HCT116 (cell line): ENCODE measurements around the gene LHFPL6. TPM values are rescaled to one million over a fixed set of nuclear protein-coding genes. Genes with fewer than 3 reads are reported as not detected.

Source experiments
- ATAC-seq: fragments of 200-7000 bp; cut with Tn5 transposase; 2 replicates; pipeline ENCODE4 v1.9.1; 2020; ENCODE audit warnings: mild to moderate bottlenecking, moderate library complexity
- BruUV-seq: library from RNA; stranded (reverse); fragments of 400-500 nt; replicated peaks from 2 replicates; lab custom pipeline; 2021; lab: Mats Ljungman, UMichigan
- CTCF ChIA-PET: fragments of 300-600 bp; sonication (Branson Sonifier 250); formaldehyde crosslinking; loops from one replicate; lab custom pipeline; 2021; ENCODE audit warnings: antibody characterized with exemption; lab: Charles Lee
- POLR2A ChIA-PET: fragments of 300-600, 350-600 bp; sonication (Branson Sonifier 250); formaldehyde crosslinking; loops from one replicate; lab custom pipeline; 2021; ENCODE audit warnings: antibody characterized with exemption; lab: Charles Lee
- RAD21 ChIA-PET, 2 experiments: fragments of 300-600 bp; sonication (Branson Sonifier 250); formaldehyde crosslinking; loops; one replicate each; lab custom pipeline; 2023; ENCODE audit warnings: low total read pairs in 2 of 2; ENCODE audit not compliant: uncharacterized antibody in 2 of 2, unreplicated experiment in 2 of 2, low non-redundant PET in 1 of 2; lab: Charles Lee
- DNase-seq: peaks from one replicate; pipeline ENCODE4 v3.0.0-alpha.2; 2010; ENCODE audit warnings: low read depth, low spot score
- H2AFZ ChIP-seq: fragments of 200-600 bp; shearing (Covaris generic), sonication (generic); 2 replicates; pipeline ENCODE4 v1.6.1; 2017; ENCODE audit warnings: low read depth, mixed run types, mixed read lengths, antibody characterized with exemption, low read length; ENCODE audit not compliant: poor library complexity, severe bottlenecking
- H3K27ac ChIP-seq: 2 replicates; pipeline ENCODE4 v1.5.1; 2012; ENCODE audit warnings: low read depth, low read length
- H3K27me3 ChIP-seq: fragments of 200-600 bp; sonication (generic); 2 replicates; pipeline ENCODE4 v1.6.1; 2016; ENCODE audit warnings: mixed run types, low read length, mixed read lengths; ENCODE audit not compliant: insufficient read depth
- H3K36me3 ChIP-seq, 2 experiments: fragments of 200-500 bp in 1 of 2; fragments of 200-600 bp in 1 of 2; sonication (Bioruptor generic) in 1 of 2; sonication (generic) in 1 of 2; 2 replicates each; pipeline versions ENCODE4 v1.5.1 to v1.6.1; 2014 to 2016; ENCODE audit warnings: low read length in 2 of 2, inconsistent platforms in 1 of 2, mixed read lengths in 1 of 2, mixed run types in 1 of 2; ENCODE audit not compliant: insufficient read depth in 2 of 2, control insufficient read depth in 1 of 2
- H3K4me1 ChIP-seq, 2 experiments: fragments of 200-600 bp in 1 of 2; sonication (generic) in 1 of 2; 2 replicates each; pipeline versions ENCODE4 v1.5.1 to v1.6.1; 2012 to 2017; ENCODE audit warnings: low read length in 2 of 2, inconsistent platforms in 1 of 2, mild to moderate bottlenecking in 1 of 2, mixed read lengths in 1 of 2, mixed run types in 1 of 2, moderate library complexity in 1 of 2; ENCODE audit not compliant: insufficient read depth in 2 of 2, control insufficient read depth in 1 of 2
- H3K4me2 ChIP-seq: fragments of 200-600 bp; sonication (generic); 2 replicates; pipeline ENCODE4 v1.6.1; 2017; ENCODE audit warnings: mixed run types, low read length, mixed read lengths
- H3K4me3 ChIP-seq, 2 experiments: fragments of 200-600 bp in 1 of 2; sonication (generic) in 1 of 2; replicated peaks in 1 of 2; 2 replicates each; pipeline ENCODE4 v1.5.1; 2011 to 2016; ENCODE audit warnings: low read length in 2 of 2, control low read depth in 1 of 2, low read depth in 1 of 2, mild to moderate bottlenecking in 1 of 2, mixed read lengths in 1 of 2, mixed run types in 1 of 2
- H3K79me2 ChIP-seq: fragments of 200-600 bp; sonication (generic); 2 replicates; pipeline ENCODE4 v1.6.1; 2017; ENCODE audit warnings: mild to moderate bottlenecking, mixed run types, low read length, moderate library complexity, mixed read lengths; ENCODE audit not compliant: insufficient read depth
- H3K9ac ChIP-seq: fragments of 200-600 bp; sonication (generic); 2 replicates; pipeline ENCODE4 v1.6.1; 2016; ENCODE audit warnings: low read length, mixed read lengths
- H3K9me2 ChIP-seq: fragments of 200-600 bp; sonication (generic), shearing (Covaris generic); 2 replicates; pipeline ENCODE4 v1.6.1; 2017; ENCODE audit warnings: mixed run types, mild to moderate bottlenecking, moderate library complexity; ENCODE audit not compliant: insufficient read depth
- H3K9me3 ChIP-seq, 2 experiments: fragments of 200-500 bp in 1 of 2; fragments of 200-600 bp in 1 of 2; sonication (Bioruptor generic) in 1 of 2; sonication (generic) in 1 of 2; 2 replicates each; pipeline ENCODE4 v1.6.1; 2014 to 2017; ENCODE audit warnings: low read length in 2 of 2, mixed read lengths in 2 of 2, inconsistent platforms in 1 of 2, low read depth in 1 of 2, mild to moderate bottlenecking in 1 of 2, mixed run types in 1 of 2, moderate library complexity in 1 of 2; ENCODE audit not compliant: control insufficient read depth in 1 of 2, insufficient read depth in 1 of 2
- H4K20me1 ChIP-seq: fragments of 200-600 bp; sonication (generic), shearing (Covaris generic); 2 replicates; pipeline ENCODE4 v1.6.1; 2017; ENCODE audit warnings: mixed run types, mild to moderate bottlenecking, moderate library complexity; ENCODE audit not compliant: insufficient read depth
- CTCF ChIP-seq, 3 experiments: fragments of 200-600 bp in 1 of 3; sonication (generic) in 1 of 3; IDR thresholded peaks in 2 of 3; conservative IDR thresholded peaks in 1 of 3; 2 replicates each; pipeline ENCODE4 v1.5.1; 2012 to 2017; ENCODE audit warnings: low read depth in 2 of 3, low read length in 2 of 3, antibody characterized with exemption in 1 of 3, borderline replicate concordance in 1 of 3, control low read depth in 1 of 3, mild to moderate bottlenecking in 1 of 3, mixed read lengths in 1 of 3, mixed run types in 1 of 3, moderate library complexity in 1 of 3; ENCODE audit not compliant: insufficient read depth in 1 of 3
- FOSL1 ChIP-seq: IDR thresholded peaks from 2 replicates; pipeline ENCODE4 v1.6.1; 2012; ENCODE audit warnings: low read depth
- REST ChIP-seq: IDR thresholded peaks from 2 replicates; pipeline ENCODE4 v1.6.1; 2012; ENCODE audit warnings: low read depth
- SRF ChIP-seq: IDR thresholded peaks from 2 replicates; pipeline ENCODE4 v1.6.1; 2012; ENCODE audit warnings: low read depth
- TCF7L2 ChIP-seq: IDR thresholded peaks from 2 replicates; pipeline ENCODE4 v1.7.0; 2011; ENCODE audit warnings: borderline replicate concordance, inconsistent platforms; ENCODE audit not compliant: insufficient read depth, insufficient read length; ENCODE audit errors: extremely low read depth
- intact Hi-C: fragments of 100-400 bp; cut with micrococcal nuclease; formaldehyde crosslinking; loops from 2 replicates; pipeline ENCODE4 v1.10.0; 2022
- total RNA-seq: library from RNA; stranded (reverse); gene quantifications from one replicate; pipeline ENCODE4 v1.2.1, GENCODE V29; 2021; ENCODE audit not compliant: unreplicated experiment

The LHFPL6 gene
- total RNA-seq, 1 experiment from 2014 or later, result 0.22 TPM

GRCh38 chr13:39596685-39597084, 6.3 kb downstream of the LHFPL6 start (continued):
- TF ChIP-seq TCF7L2 (no peak), SRF (no peak), CTCF (IDR thresholded peaks at IDR 0.05 in 2 of 3, conservative IDR thresholded peaks at IDR 0.05 in 1 of 3; ENCODE audit: borderline replicate concordance in 1 of 3, insufficient read depth in 1 of 3, low read depth in 2 of 3, low read length in 2 of 3) (no peak), FOSL1 (no peak)

GRCh38 chr13:39596176-39596575, 6.8 kb downstream of the LHFPL6 start:
- no TSS peak for BruUV-seq
- Histone ChIP-seq H3K4me3 (no peak overlapping the region), H2AFZ (no peak overlapping the region), H3K79me2 (no peaks in the 10 kb centered on the region), H3K4me2 (no peak overlapping the region), H3K9me2 (no peaks in the 10 kb centered on the region), H3K36me3 (no peaks in the 10 kb centered on the region), H3K9me3 (no peaks in the 10 kb centered on the region), H3K9ac (no peak overlapping the region), H3K4me1 (no peaks in the 10 kb centered on the region), H3K27ac (no peak overlapping the region), H3K27me3 (peaks cover 20% of the 10 kb centered on the region), H4K20me1 (no peaks in the 10 kb centered on the region)
- no peak for TF ChIP-seq REST
- ATAC-seq (no peak), DNase-seq (no peak)
- POLR2A ChIA-PET, result no interaction called here
- CTCF ChIA-PET, result no interaction called here
- intact Hi-C loops, result no loop called here
- RAD21 ChIA-PET, result no interaction called here
